Right lobe of liver (tissue), 6 donors: ENCODE measurements around the gene EDIL3. TPM values are rescaled to one million over a fixed set of nuclear protein-coding genes. Genes with fewer than 3 reads are reported as not detected.

Source experiments
- ATAC-seq, 4 donors: fragments of 200-7000 bp; cut with Tn5 transposase; one replicate each; pipeline ENCODE4 v1.9.1; 2020; ENCODE audit warnings: mild to moderate bottlenecking in 4 of 4, moderate library complexity in 4 of 4
- DNase-seq, 3 donors: peaks; one replicate each; pipeline ENCODE4 v3.0.0-alpha.2; 2020
- H3K27ac ChIP-seq, 3 donors: fragments of 200-600 bp; one replicate each; pipeline ENCODE4 v1.8.0; 2022
- H3K27me3 ChIP-seq, 2 donors: fragments of 200-600 bp; one replicate each; pipeline ENCODE4 v1.8.0; 2022
- H3K36me3 ChIP-seq, 4 donors: fragments of 200-600 bp; sonication (generic) in 1 of 4; one replicate each; pipeline versions ENCODE4 v1.5.1 to v1.8.0; 2017 to 2022; ENCODE audit warnings: control low read depth in 1 of 4
- H3K4me1 ChIP-seq, 4 donors: fragments of 200-600 bp; sonication (generic) in 1 of 4; one replicate each; pipeline versions ENCODE4 v1.5.1 to v1.8.0; 2017 to 2022; ENCODE audit warnings: control low read depth in 1 of 4
- H3K4me3 ChIP-seq, 3 donors: fragments of 200-600 bp; one replicate each; pipeline ENCODE4 v1.8.0; 2022
- H3K9me3 ChIP-seq, 4 donors: fragments of 200-600 bp; sonication (generic) in 1 of 4; one replicate each; pipeline versions ENCODE4 v1.5.1 to v1.8.0; 2017 to 2022; ENCODE audit warnings: control low read depth in 1 of 4
- CTCF ChIP-seq, 4 donors: fragments of 200-600 bp in 3 of 4; fragments of 450-650 bp in 1 of 4; IDR thresholded peaks; one replicate each; pipeline versions ENCODE4 v1.5.1 to v1.8.0; 2016 to 2022; ENCODE audit warnings: antibody characterized with exemption in 4 of 4, mild to moderate bottlenecking in 2 of 4
- POLR2A ChIP-seq: fragments of 450-650 bp; IDR thresholded peaks from one replicate; pipeline ENCODE4 v1.6.1; 2017; ENCODE audit warnings: antibody characterized with exemption, mild to moderate bottlenecking
- WGBS: methylation state at CpG from one replicate; pipeline ENCODE4 v1.1.6; 2018; ENCODE audit warnings: low coverage, low lambda C conversion rate; ENCODE audit not compliant: insufficient coverage; ENCODE audit errors: missing lambda C conversion rate; 5-methylcytosine and 5-hydroxymethylcytosine counted together
- intact Hi-C, 2 donors: fragments of 100-400 bp; cut with DNase I; formaldehyde crosslinking; loops; one replicate each; pipeline versions ENCODE4 v1.11.2 to v1.14.1; 2022
- total RNA-seq, 6 experiments: library from RNA; depleted of rRNA in 2 of 6; stranded (reverse); fragments of >200 nt in 2 of 6; fragmentation: NEBNext Ultra II Directional in 3 of 6; extraction: Animal tissue kit (Norgen Biotek cat#: 25700) in 3 of 6; gene quantifications; one replicate each; pipeline versions ENCODE4 v1.1.0 to v1.2.4, GENCODE V29; 2016 to 2023
- donor health status: DM: no; HTN: yes; CAD: no.
- donor health status: DM: no; HTN: no; CAD: no.
- donor health status: DM: no; HTN: no; CAD: no.
- donor health status: DM: no; HTN: yes; CAD: no.
- donor health status: DM: no; HTN: yes; CAD: no.

The EDIL3 gene
- total RNA-seq, 6 experiments from 2014 or later: 0.61 to 0.84 (median 0.68) TPM; not detected in 3

GRCh38 chr5:84376346-84376745 lies 8.3 kb downstream of the EDIL3 start:
- Histone ChIP-seq H3K27ac (no peak overlapping the region), H3K36me3 (no peaks in the 10 kb centered on the region), H3K27me3 (no peaks in the 10 kb centered on the region), H3K9me3 (no peaks in the 10 kb centered on the region), H3K4me3 (no peak overlapping the region), H3K4me1 (no peaks in the 10 kb centered on the region)
- WGBS: 38% methylated on average over 1 of the region's 1 CpG
- intact Hi-C loops: no loop called here
- no peak for TF ChIP-seq POLR2A
- no peak for TF ChIP-seq CTCF (IDR thresholded peaks at IDR 0.05)
- no peak for DNase-seq
- ATAC-seq: no peak

- intact Hi-C loops: no loop called here
- no peak for DNase-seq
- Histone ChIP-seq H3K4me1 (no peaks in the 10 kb centered on the region), H3K27ac (no peak overlapping the region), H3K36me3 (no peaks in the 10 kb centered on the region), H3K4me3 (no peak overlapping the region), H3K27me3 (peaks cover 0 to 4% of the 10 kb centered on the region in 2 donors), H3K9me3 (no peaks in the 10 kb centered on the region)
- ATAC-seq: no peak
- no peak for TF ChIP-seq POLR2A
- no peak for TF ChIP-seq CTCF (IDR thresholded peaks at IDR 0.05)
- 55% methylated on average over 4 of the region's 4 CpGs for WGBS
Measured at GRCh38 chr5:84374568-84374967, 10.1 kb downstream of the EDIL3 start.

GRCh38 chr5:84373506-84373905 lies 11.2 kb downstream of the EDIL3 start:
- Histone ChIP-seq H3K27me3 (peaks cover 0 to 4% of the 10 kb centered on the region in 2 donors), H3K4me1 (no peaks in the 10 kb centered on the region), H3K9me3 (no peaks in the 10 kb centered on the region), H3K36me3 (no peaks in the 10 kb centered on the region), H3K4me3 (no peak overlapping the region), H3K27ac (no peak overlapping the region)
- no peak for ATAC-seq
- TF ChIP-seq CTCF (IDR thresholded peaks at IDR 0.05): no peak
- TF ChIP-seq POLR2A: no peak
- WGBS: 50% methylated on average over 2 of the region's 2 CpGs
- intact Hi-C loops: no loop called here
- no peak for DNase-seq

GRCh38 chr5:84372066-84372695 lies 12.5 kb downstream of the EDIL3 start:
- peaks cover 0 to 4% of the 10 kb centered on the region in 2 donors for H3K27me3 ChIP-seq
- no peaks in the 10 kb centered on the region for H3K4me1 ChIP-seq
- TF ChIP-seq CTCF (IDR thresholded peaks at IDR 0.05) (no peak), POLR2A (no peak)
- 52% methylated on average over 9 of the region's 9 CpGs for WGBS
- H3K27ac ChIP-seq: no peak overlapping the region
- ATAC-seq (no peak), DNase-seq (no peak)
- intact Hi-C loops: no loop called here
- H3K4me3 ChIP-seq: no peak overlapping the region
- H3K36me3 ChIP-seq: no peaks in the 10 kb centered on the region
- H3K9me3 ChIP-seq: no peaks in the 10 kb centered on the region
